Measurements from ENCODE around the gene DNTTIP2. TPM values are rescaled to one million over a fixed set of nuclear protein-coding genes. Genes with fewer than 3 reads are reported as not detected.

Gene DNTTIP2
- polyA plus RNA-seq, 4 donors = 60.0 to 85.9 (median 72.1) TPM

Other genes starting within 250 kb of the DNTTIP2 start
- gene BCAR3, start 197.4 kb downstream of the DNTTIP2 start, polyA plus RNA-seq (ENCODE audit: insufficient read length in 4 of 4) = 10 to 100 TPM; 10.5 to 30.3 (median 23.6) TPM
- gene GCLM, start 30.2 kb upstream of the DNTTIP2 start, polyA plus RNA-seq (ENCODE audit: insufficient read length in 4 of 4) = 10 to 100 TPM; 11.7 to 14.1 (median 12.6) TPM
- 10 to 100 TPM in 1 of 4 donors, 1 to 10 TPM in 2, under 1 TPM in 1; 0.46 to 10.8 (median 7.4) TPM for gene ABCA4, start 241.9 kb upstream of the DNTTIP2 start, polyA plus RNA-seq (ENCODE audit: insufficient read length in 4 of 4)